ENCODE data around the gene CATSPER1. TPM values are rescaled to one million over a fixed set of nuclear protein-coding genes. Genes with fewer than 3 reads are reported as not detected.

Gene CATSPER1
- total RNA-seq, 1 experiment from 2014 or later: 0.15 TPM

- CTCF ChIA-PET: interaction anchor here (0.6 to 1.0 kb wide), 3 partner anchors 14 to 48 kb away, joined by 3 to 5 read pairs (median 4); no protein-coding TSS in a partner anchor
- ATAC-seq (no peak), DNase-seq (ENCODE audit: low read depth, low spot score) (no peak)
- H3K9me3 ChIP-seq (ENCODE audit: control insufficient read depth, insufficient read depth, low read depth, low read length): no peaks in the 10 kb centered on the region
- H3K36me3 ChIP-seq (ENCODE audit: control insufficient read depth, insufficient read depth, low read length): peaks cover 7% of the 10 kb centered on the region; the same call in 1 of the 2 replicates
- POLR2A ChIA-PET: interaction anchor here (0.6 kb wide), 1 partner anchor 124 kb away, joined by 3 read pairs; no protein-coding TSS in a partner anchor
- in situ Hi-C loops (cut with HindIII; ENCODE audit: low pct_unique_long_range_greater_than_20kb, low sequenced_read_pairs): no loop called here
- TF ChIP-seq CTCF (IDR thresholded peaks at IDR 0.05): no peak
- no peak for TF ChIP-seq SIN3A (IDR thresholded peaks at IDR 0.05; ENCODE audit: borderline replicate concordance, insufficient read depth, low read depth, low read length)
- TF ChIP-seq REST (IDR thresholded peaks at IDR 0.05; ENCODE audit: insufficient read depth in 1 of 2, low read depth in 2 of 2, low read length in 1 of 2): no peak
- no peak for TF ChIP-seq TCF7L2 (IDR thresholded peaks at IDR 0.05; ENCODE audit: low read depth, low read length)
- TF ChIP-seq POLR2AphosphoS5 (IDR thresholded peaks at IDR 0.05; ENCODE audit: low read depth, low read length): no peak
- H3K4me1 ChIP-seq (ENCODE audit: control insufficient read depth, insufficient read depth, low read length): peaks cover 46% of the 10 kb centered on the region
- BruUV-seq (replicated peaks): no TSS peak
- peak overlapping the region; percentile 10 for H3K27ac ChIP-seq (ENCODE audit: low read length)
- intact Hi-C loops (cut with micrococcal nuclease; ENCODE audit: unreplicated experiment): no loop called here
- H3K4me3 ChIP-seq (ENCODE audit: low read depth in 2 of 2, low read length in 2 of 2): no peak overlapping the region
- no peaks in the 10 kb centered on the region for H3K27me3 ChIP-seq (ENCODE audit: control insufficient read depth, insufficient read depth, low read length)
Measured at GRCh38 chr11:66008468-66009101, 17.7 kb downstream of the CATSPER1 start.

- CTCF ChIA-PET: interaction anchor here (0.8 kb wide), 1 partner anchor 14 kb away, joined by 4 read pairs; no protein-coding TSS in a partner anchor
- H3K4me3 ChIP-seq (ENCODE audit: low read depth in 2 of 2, low read length in 2 of 2): no peak overlapping the region
Measured at GRCh38 chr11:66008095-66008467, 18.2 kb downstream of the CATSPER1 start.

GRCh38 chr11:66007201-66007634, 19.1 kb downstream of the CATSPER1 start:
- ChIA-PET CTCF (no interaction called here), POLR2A (interaction anchor here (0.5 kb wide), 1 partner anchor 499 kb away, joined by 5 read pairs; no protein-coding TSS in a partner anchor)
- no peaks in the 10 kb centered on the region for H3K9me3 ChIP-seq (ENCODE audit: control insufficient read depth, insufficient read depth, low read depth, low read length)
- TF ChIP-seq CTCF (IDR thresholded peaks at IDR 0.05) (no peak), POLR2AphosphoS5 (IDR thresholded peaks at IDR 0.05; ENCODE audit: low read depth, low read length) (no peak), TCF7L2 (IDR thresholded peaks at IDR 0.05; ENCODE audit: low read depth, low read length) (no peak), REST (IDR thresholded peaks at IDR 0.05; ENCODE audit: insufficient read depth in 1 of 2, low read depth in 2 of 2, low read length in 1 of 2) (no peak)
- ATAC-seq: no peak
- no peaks in the 10 kb centered on the region for H3K27me3 ChIP-seq (ENCODE audit: control insufficient read depth, insufficient read depth, low read length)
- no peak overlapping the region for H3K4me3 ChIP-seq (ENCODE audit: low read depth in 2 of 2, low read length in 2 of 2)
- BruUV-seq (replicated peaks): no TSS peak
- intact Hi-C loops (cut with micrococcal nuclease; ENCODE audit: unreplicated experiment) (no loop called here), in situ Hi-C loops (cut with HindIII; ENCODE audit: low pct_unique_long_range_greater_than_20kb, low sequenced_read_pairs) (no loop called here)
- peaks cover 45% of the 10 kb centered on the region for H3K4me1 ChIP-seq (ENCODE audit: control insufficient read depth, insufficient read depth, low read length)
- peak overlapping the region; percentile 64; the same call in 1 of the 2 replicates for H3K27ac ChIP-seq (ENCODE audit: low read length)
- no peak for DNase-seq (ENCODE audit: low read depth, low spot score)
- H3K36me3 ChIP-seq (ENCODE audit: control insufficient read depth, insufficient read depth, low read length): peaks cover 10% of the 10 kb centered on the region; the same call in 1 of the 2 replicates

More at GRCh38 chr11:66008095-66008467, 18.2 kb downstream of the CATSPER1 start:
- no peaks in the 10 kb centered on the region for H3K27me3 ChIP-seq (ENCODE audit: control insufficient read depth, insufficient read depth, low read length)
- no peak for TF ChIP-seq SIN3A (IDR thresholded peaks at IDR 0.05; ENCODE audit: borderline replicate concordance, insufficient read depth, low read depth, low read length)
- H3K27ac ChIP-seq (ENCODE audit: low read length): peak overlapping the region; percentile 10; the same call in 1 of the 2 replicates
- in situ Hi-C loops (cut with HindIII; ENCODE audit: low pct_unique_long_range_greater_than_20kb, low sequenced_read_pairs) (no loop called here), intact Hi-C loops (cut with micrococcal nuclease; ENCODE audit: unreplicated experiment) (no loop called here)
- DNase-seq (ENCODE audit: low read depth, low spot score) (no peak), ATAC-seq (no peak)
- H3K9me3 ChIP-seq (ENCODE audit: control insufficient read depth, insufficient read depth, low read depth, low read length): no peaks in the 10 kb centered on the region
- POLR2A ChIA-PET: no interaction called here
- BruUV-seq (replicated peaks): no TSS peak
- H3K4me1 ChIP-seq (ENCODE audit: control insufficient read depth, insufficient read depth, low read length): peaks cover 48% of the 10 kb centered on the region
- H3K36me3 ChIP-seq (ENCODE audit: control insufficient read depth, insufficient read depth, low read length): peaks cover 7% of the 10 kb centered on the region; the same call in 1 of the 2 replicates

Measured in Panc1 (cell line).